GM12865 (cell line): ENCODE measurements around the gene HS3ST2.
"Not testable (repeated sequence)": the region's sequence is repeated elsewhere in the genome, so short reads cannot be mapped to it uniquely, and the experiment has no call there.

Experiments used
- DNase-seq: peaks from one replicate; pipeline ENCODE4 v3.0.0; 2010; ENCODE audit warnings: low read depth
- H3K4me3 ChIP-seq: 2 replicates; pipeline ENCODE4 v1.5.1; 2011; ENCODE audit warnings: mild to moderate bottlenecking, low read depth, low read length, control low read depth
- TF ChIP-seq, protein P1 (sequence below): IDR thresholded peaks from 2 replicates; pipeline ENCODE4 v1.5.1; 2011; ENCODE audit warnings: low read length, control low read depth, low read depth, inconsistent platforms; ENCODE audit not compliant: insufficient read depth; ENCODE audit errors: missing control alignments

Gene HS3ST2

DNA sequence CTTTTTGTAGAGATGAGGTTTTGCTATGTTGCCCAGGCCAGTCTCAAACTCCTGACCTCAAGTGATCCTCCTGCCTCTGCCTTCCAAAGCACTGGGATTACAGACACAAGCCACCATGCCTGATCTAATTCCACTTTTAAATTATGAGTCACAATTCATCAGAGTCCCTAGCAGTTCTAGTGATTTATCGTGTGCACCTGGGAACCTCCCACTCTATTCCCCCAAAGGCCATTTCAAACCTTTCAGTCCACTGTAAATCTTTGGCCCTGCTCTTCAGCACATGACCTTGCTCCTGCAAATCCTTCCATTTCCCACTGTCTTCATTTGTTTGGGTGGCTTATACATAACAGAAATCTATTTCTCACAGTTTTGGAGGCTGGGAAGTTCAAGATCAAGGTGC, 73.0 kb downstream of the HS3ST2 start:
- no peak for DNase-seq
- TF ChIP-seq, protein P1, sequence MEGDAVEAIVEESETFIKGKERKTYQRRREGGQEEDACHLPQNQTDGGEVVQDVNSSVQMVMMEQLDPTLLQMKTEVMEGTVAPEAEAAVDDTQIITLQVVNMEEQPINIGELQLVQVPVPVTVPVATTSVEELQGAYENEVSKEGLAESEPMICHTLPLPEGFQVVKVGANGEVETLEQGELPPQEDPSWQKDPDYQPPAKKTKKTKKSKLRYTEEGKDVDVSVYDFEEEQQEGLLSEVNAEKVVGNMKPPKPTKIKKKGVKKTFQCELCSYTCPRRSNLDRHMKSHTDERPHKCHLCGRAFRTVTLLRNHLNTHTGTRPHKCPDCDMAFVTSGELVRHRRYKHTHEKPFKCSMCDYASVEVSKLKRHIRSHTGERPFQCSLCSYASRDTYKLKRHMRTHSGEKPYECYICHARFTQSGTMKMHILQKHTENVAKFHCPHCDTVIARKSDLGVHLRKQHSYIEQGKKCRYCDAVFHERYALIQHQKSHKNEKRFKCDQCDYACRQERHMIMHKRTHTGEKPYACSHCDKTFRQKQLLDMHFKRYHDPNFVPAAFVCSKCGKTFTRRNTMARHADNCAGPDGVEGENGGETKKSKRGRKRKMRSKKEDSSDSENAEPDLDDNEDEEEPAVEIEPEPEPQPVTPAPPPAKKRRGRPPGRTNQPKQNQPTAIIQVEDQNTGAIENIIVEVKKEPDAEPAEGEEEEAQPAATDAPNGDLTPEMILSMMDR: no peak
- no peak overlapping the region for H3K4me3 ChIP-seq

DNA sequence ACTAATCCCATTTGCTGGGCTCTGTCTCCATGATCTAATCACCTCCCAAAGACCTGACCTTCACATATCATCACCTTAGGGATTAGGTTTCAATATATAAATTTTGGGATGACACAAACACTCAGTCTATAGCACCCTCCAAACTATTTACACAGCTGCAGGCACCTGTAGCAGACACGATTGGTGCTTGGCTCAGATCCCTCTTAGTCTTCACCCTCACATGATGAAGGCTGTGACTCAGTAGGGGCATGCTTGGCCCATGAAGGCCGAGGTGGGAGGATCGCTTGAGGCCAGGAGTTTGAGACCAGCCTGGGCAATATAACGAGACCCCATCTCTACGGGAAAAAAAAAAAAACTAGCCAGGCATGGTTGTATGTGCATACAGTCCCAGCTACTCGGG, 73.5 kb downstream of the HS3ST2 start:
- H3K4me3 ChIP-seq: no peak overlapping the region
- DNase-seq: no peak
- TF ChIP-seq, protein P1: no peak

DNA sequence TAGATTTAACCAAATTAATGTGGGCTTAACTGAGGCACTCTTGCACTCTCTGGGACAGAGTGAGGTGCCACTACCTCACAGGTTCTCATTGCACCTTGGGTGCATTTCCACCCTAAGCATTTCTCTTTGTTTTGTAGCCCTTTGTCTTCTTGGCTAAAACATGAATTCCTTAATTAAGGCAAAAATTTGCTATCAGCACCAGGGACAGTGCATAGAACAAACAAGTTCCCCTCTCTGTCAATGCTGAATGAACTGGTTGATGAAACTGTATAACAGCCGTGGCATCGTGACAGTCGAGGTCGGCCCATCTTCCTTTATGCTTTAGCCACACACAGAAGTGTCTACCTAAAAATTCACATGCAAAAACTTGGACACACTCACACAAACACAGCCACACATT, 74.8 kb downstream of the HS3ST2 start:
- no peak overlapping the region for H3K4me3 ChIP-seq
- TF ChIP-seq, protein P1: no peak
- DNase-seq: no peak

DNA sequence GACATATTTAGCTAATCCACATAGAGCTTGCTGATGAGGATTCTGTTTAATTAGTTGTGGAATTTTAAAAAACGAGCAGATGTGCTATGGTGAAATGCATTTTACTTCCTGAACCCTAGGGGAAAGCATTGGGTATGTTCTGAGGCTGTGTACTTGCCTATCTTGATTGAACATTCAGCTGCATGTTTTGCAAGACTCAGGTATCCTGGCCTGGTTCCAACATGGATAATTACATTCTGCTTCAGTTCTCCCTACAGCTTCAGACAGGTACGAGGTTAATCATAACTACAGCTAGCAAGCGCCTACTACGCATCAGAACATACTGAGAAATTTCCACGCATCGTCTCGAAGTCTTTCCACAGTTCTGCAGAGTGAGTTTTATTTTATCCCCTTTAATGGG, 77.0 kb downstream of the HS3ST2 start:
- DNase-seq: no peak
- TF ChIP-seq, protein P1: no peak
- H3K4me3 ChIP-seq: no peak overlapping the region

DNA sequence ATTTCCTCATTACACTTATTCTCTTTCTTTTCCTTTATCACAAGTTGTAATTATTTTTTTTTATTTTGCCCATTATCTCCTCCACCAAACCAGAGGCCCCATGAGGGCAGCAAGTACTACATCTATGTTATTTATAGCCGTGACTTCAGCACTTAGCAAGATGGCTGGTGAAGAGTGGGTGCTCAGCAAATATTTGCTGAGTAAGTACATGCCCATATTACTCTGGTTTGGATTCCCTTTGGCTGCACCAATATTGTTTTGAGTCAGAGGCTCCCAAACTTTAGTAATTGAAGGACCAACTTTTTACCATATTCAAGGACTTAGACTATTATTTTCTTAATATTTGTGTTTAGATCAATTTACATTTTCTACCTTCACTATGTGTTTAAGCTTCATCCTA, 83.2 kb downstream of the HS3ST2 start:
- TF ChIP-seq, protein P1: no peak
- no peak overlapping the region for H3K4me3 ChIP-seq

DNA sequence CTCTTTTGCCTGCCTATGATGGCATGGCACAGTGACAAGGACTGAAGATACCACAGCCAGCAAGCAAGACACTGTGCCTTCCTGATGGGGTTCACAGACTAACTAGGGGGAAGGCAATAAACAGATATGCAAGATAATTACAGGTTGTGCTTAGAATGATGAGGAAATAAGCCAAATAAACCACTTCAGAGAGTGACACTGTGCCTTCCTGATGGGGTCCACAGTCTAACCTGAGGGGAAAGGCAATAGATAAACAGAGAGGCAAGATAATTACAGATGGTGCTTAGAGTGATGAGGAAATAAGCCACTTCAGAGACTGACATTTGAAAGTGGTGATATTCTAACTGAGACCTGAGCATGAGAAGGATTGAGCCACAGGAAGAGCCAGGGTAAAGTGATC, 84.2 kb downstream of the HS3ST2 start:
- no peak for DNase-seq
- TF ChIP-seq, protein P1: no peak
- no peak overlapping the region for H3K4me3 ChIP-seq

More for the DNA sequence above, 83.2 kb downstream of the HS3ST2 start:
- DNase-seq: no peak

DNA sequence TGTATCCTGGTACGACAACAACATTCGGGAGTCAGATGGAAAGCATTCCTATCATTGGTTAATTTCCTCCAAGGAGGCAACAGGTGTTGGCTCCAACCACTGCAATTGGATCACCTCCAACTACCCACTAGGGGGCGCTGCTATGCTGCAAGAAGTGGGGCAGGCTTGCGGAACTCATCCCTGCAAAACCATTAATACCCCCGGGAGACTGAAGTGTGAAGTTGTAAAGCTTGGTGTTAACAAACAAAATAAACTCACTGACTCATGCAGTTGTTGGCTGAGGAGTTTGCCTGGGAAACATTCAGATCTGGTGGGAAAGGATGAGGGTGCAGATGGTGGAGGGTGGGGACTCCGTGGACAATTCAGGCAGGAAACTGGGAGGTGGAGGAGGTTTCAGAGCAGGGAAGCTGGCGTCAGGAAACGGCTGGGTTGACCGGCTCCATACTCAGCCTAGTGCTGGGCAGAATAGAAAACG, 84.9 kb downstream of the HS3ST2 start:
- no peak overlapping the region for H3K4me3 ChIP-seq
- peak; percentile 66 for DNase-seq

DNA sequence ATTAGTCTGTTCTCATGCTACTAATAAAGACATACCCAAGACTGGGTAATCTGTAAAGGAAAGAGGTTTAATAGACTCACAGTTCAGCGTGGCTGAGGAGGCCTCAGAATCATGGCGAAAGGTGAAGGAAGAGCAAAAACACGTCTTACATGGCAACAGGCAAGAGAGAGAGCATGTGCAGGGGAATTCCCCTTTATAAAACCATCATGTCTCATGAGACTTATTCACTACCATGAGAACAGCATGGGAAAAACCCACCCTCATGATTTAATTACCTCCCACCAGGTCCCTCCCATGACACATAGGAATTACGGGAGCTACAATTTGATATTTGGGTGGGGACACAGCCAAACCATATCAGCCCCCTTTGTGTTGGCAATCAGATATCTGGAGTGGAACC, 85.6 kb downstream of the HS3ST2 start:
- not testable (repeated sequence) for H3K4me3 ChIP-seq, DNase-seq

More for the DNA sequence above, 84.9 kb downstream of the HS3ST2 start:
- TF ChIP-seq, protein P1: peak; percentile 68
